ENCODE measurements around the gene CELF4.

- no peak for TF ChIP-seq CTCF (conservative IDR thresholded peaks at IDR 0.05 in 1 of 2, IDR thresholded peaks at IDR 0.05 in 1 of 2; ENCODE audit: low read depth in 1 of 2, low read length in 2 of 2)
- TF ChIP-seq EZH2 (IDR thresholded peaks at IDR 0.05; ENCODE audit: low read length, missing control alignments) = no peak
Measured at GRCh38 chr18:37391156-37391555, 174.4 kb downstream of the CELF4 start.
